ENCODE measurements around the gene ADAMTSL3.

DNA sequence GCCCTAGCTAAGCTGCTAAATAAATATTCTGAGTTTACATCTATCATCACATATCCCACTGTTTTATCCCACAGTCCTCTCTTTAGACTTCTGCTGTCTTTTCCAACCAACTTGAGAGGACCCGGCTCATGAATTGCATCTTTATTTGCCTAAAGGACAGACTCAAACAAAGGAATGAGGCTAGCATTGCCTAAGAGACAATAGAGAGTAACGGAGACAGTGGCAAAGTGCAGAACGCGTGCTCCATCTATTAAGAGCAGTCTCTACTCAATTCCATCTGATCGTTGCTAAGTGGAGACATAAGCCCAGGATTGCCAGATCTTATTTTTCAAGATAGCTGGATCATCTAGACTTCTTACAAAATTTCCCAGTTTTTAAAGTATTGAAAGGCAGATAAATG is 2.3 kb downstream of the ADAMTSL3 start:
- no peak for TF ChIP-seq RAD21 (IDR thresholded peaks at IDR 0.05; ENCODE audit: low read depth)
- no peak for TF ChIP-seq EP300 (IDR thresholded peaks at IDR 0.05; ENCODE audit: borderline replicate concordance)
- TF ChIP-seq MAX (IDR thresholded peaks at IDR 0.05): no peak
- no peak for TF ChIP-seq TAF1 (IDR thresholded peaks at IDR 0.05; ENCODE audit: low read depth)
- TF ChIP-seq YY1 (IDR thresholded peaks at IDR 0.05; ENCODE audit: low read depth): no peak
- TF ChIP-seq REST (IDR thresholded peaks at IDR 0.05; ENCODE audit: low read depth): no peak
- TF ChIP-seq ZBTB7A (IDR thresholded peaks at IDR 0.05; ENCODE audit: low read depth): no peak
- TF ChIP-seq TCF12 (IDR thresholded peaks at IDR 0.05; ENCODE audit: low read depth): no peak
